Measurements from ENCODE around the gene ST8SIA2.

DNA sequence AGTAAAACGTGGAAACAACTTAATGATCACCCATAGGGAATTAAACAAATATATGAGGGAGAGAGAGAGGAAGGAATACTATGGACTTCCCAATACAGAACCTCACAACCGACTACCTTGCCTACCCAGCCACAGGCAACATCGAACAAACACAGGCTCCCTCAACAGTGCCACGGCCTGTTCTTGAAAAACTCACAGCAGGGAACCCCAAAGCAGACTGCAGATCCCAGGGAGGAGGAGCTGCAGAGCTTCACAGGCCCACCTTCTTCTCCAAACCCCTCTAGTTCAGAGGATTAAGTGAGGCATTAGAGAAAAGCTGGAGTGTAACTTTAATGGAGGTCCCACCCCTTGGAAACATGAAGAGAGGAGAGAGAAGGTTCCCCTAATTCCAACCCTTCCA, 110.2 kb downstream of the ST8SIA2 start:
- TF ChIP-seq, protein P1, sequence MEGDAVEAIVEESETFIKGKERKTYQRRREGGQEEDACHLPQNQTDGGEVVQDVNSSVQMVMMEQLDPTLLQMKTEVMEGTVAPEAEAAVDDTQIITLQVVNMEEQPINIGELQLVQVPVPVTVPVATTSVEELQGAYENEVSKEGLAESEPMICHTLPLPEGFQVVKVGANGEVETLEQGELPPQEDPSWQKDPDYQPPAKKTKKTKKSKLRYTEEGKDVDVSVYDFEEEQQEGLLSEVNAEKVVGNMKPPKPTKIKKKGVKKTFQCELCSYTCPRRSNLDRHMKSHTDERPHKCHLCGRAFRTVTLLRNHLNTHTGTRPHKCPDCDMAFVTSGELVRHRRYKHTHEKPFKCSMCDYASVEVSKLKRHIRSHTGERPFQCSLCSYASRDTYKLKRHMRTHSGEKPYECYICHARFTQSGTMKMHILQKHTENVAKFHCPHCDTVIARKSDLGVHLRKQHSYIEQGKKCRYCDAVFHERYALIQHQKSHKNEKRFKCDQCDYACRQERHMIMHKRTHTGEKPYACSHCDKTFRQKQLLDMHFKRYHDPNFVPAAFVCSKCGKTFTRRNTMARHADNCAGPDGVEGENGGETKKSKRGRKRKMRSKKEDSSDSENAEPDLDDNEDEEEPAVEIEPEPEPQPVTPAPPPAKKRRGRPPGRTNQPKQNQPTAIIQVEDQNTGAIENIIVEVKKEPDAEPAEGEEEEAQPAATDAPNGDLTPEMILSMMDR (conservative IDR thresholded peaks at IDR 0.05; ENCODE audit: low read length): no peak
- no peak for TF ChIP-seq EZH2phosphoT487 (IDR thresholded peaks at IDR 0.05; ENCODE audit: borderline replicate concordance)

All from Loucy (cell line).